ENCODE measurements around the gene GOLGA6C.
A peak's percentile ranks its signal among the peaks of the same experiment; 100 is the strongest.

The GOLGA6C gene

GRCh38 chr15:75233504-75234190 is 24.5 kb upstream of the GOLGA6C start:
- DNase-seq (ENCODE audit: extremely low spot score) = peak; percentile 13
- ChIA-PET POLR2A (no interaction called here), CTCF (interaction anchor here (1.7 kb wide), 1 partner anchor 10 kb away, joined by 3 read pairs; no protein-coding TSS in a partner anchor)

GRCh38 chr15:75234191-75234810 is 23.8 kb upstream of the GOLGA6C start:
- CTCF ChIA-PET = interaction anchor here (1.7 kb wide), 1 partner anchor 10 kb away, joined by 3 read pairs; no protein-coding TSS in a partner anchor
- peak; percentile 12 for DNase-seq (ENCODE audit: extremely low spot score)
- POLR2A ChIA-PET = no interaction called here
- no peak for TF ChIP-seq CTCF (IDR thresholded peaks at IDR 0.05; ENCODE audit: control extremely low read depth, extremely low read depth, low read depth, missing control alignments)

More at GRCh38 chr15:75233504-75234190, 24.5 kb upstream of the GOLGA6C start:
- no peak for TF ChIP-seq CTCF (IDR thresholded peaks at IDR 0.05; ENCODE audit: control extremely low read depth, extremely low read depth, low read depth, missing control alignments)

- ChIA-PET POLR2A (no interaction called here), CTCF (interaction anchor here (0.8 to 1.8 kb wide), 3 partner anchors 9 to 206 kb away, joined by 3 to 6 read pairs (median 3); no protein-coding TSS in a partner anchor)
- DNase-seq (ENCODE audit: extremely low spot score) = peak; percentile 18
- no peak for TF ChIP-seq CTCF (IDR thresholded peaks at IDR 0.05; ENCODE audit: control extremely low read depth, extremely low read depth, low read depth, missing control alignments)
These were observed 23.0 kb upstream of the GOLGA6C start for GRCh38 chr15:75235051-75235673.

GRCh38 chr15:75235760-75236729 is 22.1 kb upstream of the GOLGA6C start:
- DNase-seq (ENCODE audit: extremely low spot score) = peak; percentile 14
- CTCF ChIA-PET = interaction anchor here (0.8 to 1.8 kb wide), 3 partner anchors 8 to 207 kb away, joined by 3 to 6 read pairs (median 3); no protein-coding TSS in a partner anchor

GRCh38 chr15:75237316-75237982 is 20.7 kb upstream of the GOLGA6C start:
- TF ChIP-seq CTCF (IDR thresholded peaks at IDR 0.05; ENCODE audit: control extremely low read depth, extremely low read depth, low read depth, missing control alignments) = no peak
- DNase-seq (ENCODE audit: extremely low spot score) = no peak
- ChIA-PET CTCF (no interaction called here), POLR2A (no interaction called here)

More at GRCh38 chr15:75235760-75236729, 22.1 kb upstream of the GOLGA6C start:
- POLR2A ChIA-PET = no interaction called here
- TF ChIP-seq CTCF (IDR thresholded peaks at IDR 0.05; ENCODE audit: control extremely low read depth, extremely low read depth, low read depth, missing control alignments) = no peak
